ENCODE data around the gene VPS37D. TPM values are rescaled to one million over a fixed set of nuclear protein-coding genes. Genes with fewer than 3 reads are reported as not detected.
A peak's percentile ranks its signal among the peaks of the same experiment; 100 is the strongest.

Gene VPS37D
- total RNA-seq, 1 experiment from 2014 or later, result 8.7 TPM

- peaks cover 75% of the 10 kb centered on the region for H3K36me3 ChIP-seq (ENCODE audit: insufficient read depth, low read length, poor library complexity, severe bottlenecking)
- ChIA-PET POLR2A (ENCODE audit: low non-redundant PET) (no interaction called here), CTCF (no interaction called here)
- DNase-seq (ENCODE audit: low spot score), result no peak
- no peak overlapping the region for H3K4me3 ChIP-seq (ENCODE audit: low read depth, low read length, poor library complexity, severe bottlenecking)
- no peaks in the 10 kb centered on the region for H3K27me3 ChIP-seq (replicated peaks; ENCODE audit: insufficient read depth, low read depth, low read length, poor library complexity)
- TF ChIP-seq EZH2 (IDR thresholded peaks at IDR 0.05; ENCODE audit: borderline replicate concordance, low read depth, low read length, poor library complexity, severe bottlenecking) (no peak), CTCF (conservative IDR thresholded peaks at IDR 0.05; ENCODE audit: low read depth, low read length) (no peak)
- H3K27ac ChIP-seq (ENCODE audit: low read depth, low read length, poor library complexity, severe bottlenecking), result no peak overlapping the region
- no TSS peak for BruUV-seq (replicated peaks)
- intact Hi-C loops (cut with micrococcal nuclease; ENCODE audit: unreplicated experiment), result no loop called here
- H3K9me3 ChIP-seq (ENCODE audit: low read depth, low read length, poor library complexity, severe bottlenecking), result no peaks in the 10 kb centered on the region
- H3K4me1 ChIP-seq (ENCODE audit: insufficient read depth, low read length, poor library complexity, severe bottlenecking), result peaks cover 20% of the 10 kb centered on the region
These were observed 32.4 kb downstream of the VPS37D start for GRCh38 chr7:73700069-73700423.

GRCh38 chr7:73700581-73701134 lies 33.0 kb downstream of the VPS37D start:
- Histone ChIP-seq H3K36me3 (ENCODE audit: insufficient read depth, low read length, poor library complexity, severe bottlenecking) (peaks cover 74% of the 10 kb centered on the region), H3K4me1 (ENCODE audit: insufficient read depth, low read length, poor library complexity, severe bottlenecking) (peaks cover 26% of the 10 kb centered on the region), H3K4me3 (ENCODE audit: low read depth, low read length, poor library complexity, severe bottlenecking) (no peak overlapping the region), H3K27ac (ENCODE audit: low read depth, low read length, poor library complexity, severe bottlenecking) (no peak overlapping the region), H3K27me3 (replicated peaks; ENCODE audit: insufficient read depth, low read depth, low read length, poor library complexity) (no peaks in the 10 kb centered on the region), H3K9me3 (ENCODE audit: low read depth, low read length, poor library complexity, severe bottlenecking) (no peaks in the 10 kb centered on the region)
- POLR2A ChIA-PET (ENCODE audit: low non-redundant PET), result no interaction called here
- intact Hi-C loops (cut with micrococcal nuclease; ENCODE audit: unreplicated experiment), result no loop called here
- CTCF ChIA-PET, result no interaction called here
- no peak for DNase-seq (ENCODE audit: low spot score)
- no TSS peak for BruUV-seq (replicated peaks)
- TF ChIP-seq CTCF (conservative IDR thresholded peaks at IDR 0.05; ENCODE audit: low read depth, low read length), result no peak
- TF ChIP-seq EZH2 (IDR thresholded peaks at IDR 0.05; ENCODE audit: borderline replicate concordance, low read depth, low read length, poor library complexity, severe bottlenecking), result no peak

GRCh38 chr7:73701357-73701995 lies 33.8 kb downstream of the VPS37D start:
- intact Hi-C loops (cut with micrococcal nuclease; ENCODE audit: unreplicated experiment), result no loop called here
- H3K27ac ChIP-seq (ENCODE audit: low read depth, low read length, poor library complexity, severe bottlenecking), result peak overlapping the region; percentile 68
- CTCF ChIA-PET, result interaction anchor here (0.6 to 1.1 kb wide), 2 partner anchors 8 to 203 kb away, joined by 3 to 15 read pairs; no protein-coding TSS in a partner anchor
- no peak overlapping the region for H3K4me3 ChIP-seq (ENCODE audit: low read depth, low read length, poor library complexity, severe bottlenecking)
- no peaks in the 10 kb centered on the region for H3K9me3 ChIP-seq (ENCODE audit: low read depth, low read length, poor library complexity, severe bottlenecking)
- H3K4me1 ChIP-seq (ENCODE audit: insufficient read depth, low read length, poor library complexity, severe bottlenecking), result peaks cover 34% of the 10 kb centered on the region
- TF ChIP-seq EZH2 (IDR thresholded peaks at IDR 0.05; ENCODE audit: borderline replicate concordance, low read depth, low read length, poor library complexity, severe bottlenecking) (no peak), CTCF (conservative IDR thresholded peaks at IDR 0.05; ENCODE audit: low read depth, low read length) (peak; percentile 58)
- BruUV-seq (replicated peaks), result TSS peak; percentile 25
- POLR2A ChIA-PET (ENCODE audit: low non-redundant PET), result no interaction called here
- peak; percentile 58 for DNase-seq (ENCODE audit: low spot score)
- no peaks in the 10 kb centered on the region for H3K27me3 ChIP-seq (replicated peaks; ENCODE audit: insufficient read depth, low read depth, low read length, poor library complexity)
- H3K36me3 ChIP-seq (ENCODE audit: insufficient read depth, low read length, poor library complexity, severe bottlenecking), result peaks cover 66% of the 10 kb centered on the region
